Panc1 (cell line): ENCODE data around the gene TMEM39B. TPM values are rescaled to one million over a fixed set of nuclear protein-coding genes. Genes with fewer than 3 reads are reported as not detected.

Source experiments
- ATAC-seq: fragments of 200-7000 bp; cut with Tn5 transposase; 2 replicates; pipeline ENCODE4 v1.9.1; 2020; ENCODE audit warnings: mild to moderate bottlenecking, moderate library complexity
- Bru-seq: library from RNA; stranded (reverse); fragments of 400-500 nt; gene quantifications from one replicate; lab custom pipeline; 2021; lab: Mats Ljungman, UMichigan
- BruChase-seq, 2 experiments: library from RNA; stranded (reverse); fragments of 400-500 nt; gene quantifications; one replicate each; lab custom pipeline; 2021; lab: Mats Ljungman, UMichigan
- BruUV-seq: library from RNA; stranded (reverse); fragments of 400-500 nt; replicated peaks from 2 replicates; lab custom pipeline; 2021; lab: Mats Ljungman, UMichigan
- CTCF ChIA-PET: fragments of 300-600 bp; sonication (Branson Sonifier 250); formaldehyde crosslinking; loops from one replicate; lab custom pipeline; 2022; ENCODE audit warnings: antibody characterized with exemption; lab: Charles Lee
- POLR2A ChIA-PET: fragments of 300-600 bp; sonication (Branson Sonifier 250); formaldehyde crosslinking; loops from one replicate; lab custom pipeline; 2022; ENCODE audit warnings: antibody characterized with exemption; lab: Charles Lee
- DNase-seq: peaks from one replicate; pipeline ENCODE4 v3.0.0-alpha.2; 2010; ENCODE audit warnings: low read depth, low spot score
- H3K27ac ChIP-seq: 2 replicates; pipeline ENCODE4 v1.5.1; 2011; ENCODE audit warnings: mild to moderate bottlenecking, low read length, inconsistent platforms
- H3K27me3 ChIP-seq: fragments of 200-500 bp; sonication (Bioruptor generic); 2 replicates; pipeline ENCODE4 v1.6.0; 2014; ENCODE audit warnings: low read length, inconsistent platforms; ENCODE audit not compliant: control insufficient read depth, insufficient read depth
- H3K36me3 ChIP-seq: fragments of 200-500 bp; sonication (Bioruptor generic); 2 replicates; pipeline ENCODE4 v1.5.1; 2014; ENCODE audit warnings: inconsistent platforms, mild to moderate bottlenecking, low read length, moderate library complexity; ENCODE audit not compliant: control insufficient read depth, insufficient read depth
- H3K4me1 ChIP-seq: 2 replicates; pipeline ENCODE4 v1.5.1; 2011; ENCODE audit warnings: inconsistent platforms, mild to moderate bottlenecking, low read length, moderate library complexity; ENCODE audit not compliant: control insufficient read depth, insufficient read depth
- H3K4me3 ChIP-seq, 2 experiments: 2 replicates each; pipeline ENCODE4 v1.5.1; 2011 to 2012; ENCODE audit warnings: low read depth in 2 of 2, low read length in 2 of 2, mild to moderate bottlenecking in 2 of 2, inconsistent platforms in 1 of 2, moderate library complexity in 1 of 2
- H3K9me3 ChIP-seq: fragments of 200-500 bp; sonication (Bioruptor generic); 2 replicates; pipeline ENCODE4 v1.5.1; 2014; ENCODE audit warnings: low read depth, mild to moderate bottlenecking, inconsistent platforms, low read length, moderate library complexity; ENCODE audit not compliant: control insufficient read depth, insufficient read depth
- POLR2AphosphoS5 ChIP-seq: IDR thresholded peaks from 2 replicates; pipeline ENCODE4 v1.6.1; 2012; ENCODE audit warnings: mild to moderate bottlenecking, low read depth, low read length, moderate library complexity
- SIN3A ChIP-seq: IDR thresholded peaks from 2 replicates; pipeline ENCODE4 v1.6.1; 2012; ENCODE audit warnings: low read depth, mild to moderate bottlenecking, low read length, moderate library complexity, borderline replicate concordance; ENCODE audit not compliant: insufficient read depth
- TCF7L2 ChIP-seq: IDR thresholded peaks from 2 replicates; pipeline ENCODE4 v1.6.1; 2011; ENCODE audit warnings: mild to moderate bottlenecking, low read depth, low read length, inconsistent platforms
- in situ Hi-C: cut with HindIII; loops from 2 replicates; pipeline ENCODE4 v1.10.0; 2016; ENCODE audit warnings: low sequenced_read_pairs, low pct_unique_long_range_greater_than_20kb
- intact Hi-C: fragments of 100-400 bp; cut with micrococcal nuclease; formaldehyde crosslinking; loops from one replicate; pipeline ENCODE4 v1.10.0; 2022; ENCODE audit not compliant: unreplicated experiment
- long read RNA-seq: library from polyadenylated mRNA; unstranded; transcript quantifications from one replicate; pipeline ENCODE4 v2.0.0, GENCODE V29; 2021; ENCODE audit not compliant: unreplicated experiment
- polyA plus RNA-seq: library from polyadenylated mRNA; unstranded; fragments of >200 nt; gene quantifications from one replicate; pipeline ENCODE4 v1.2.1, GENCODE V29; 2012; ENCODE audit warnings: missing spikeins; ENCODE audit not compliant: insufficient read length
- total RNA-seq: library from RNA; stranded (reverse); gene quantifications from one replicate; pipeline ENCODE4 v1.2.1, GENCODE V29; 2021; ENCODE audit not compliant: unreplicated experiment
- TF ChIP-seq, protein P1 (sequence below): fragments of 450-650 bp; IDR thresholded peaks from 2 replicates; pipeline ENCODE4 v1.5.1; 2017; ENCODE audit warnings: mild to moderate bottlenecking
- TF ChIP-seq, protein P2 (sequence below), 2 experiments: IDR thresholded peaks; 2 replicates each; pipeline ENCODE4 v1.6.1; 2011 to 2012; ENCODE audit warnings: low read depth in 2 of 2, control low read depth in 1 of 2, low read length in 1 of 2, mild to moderate bottlenecking in 1 of 2, moderate library complexity in 1 of 2; ENCODE audit not compliant: insufficient read depth in 1 of 2

TMEM39B gene
- total RNA-seq (35.0 TPM), Bru-seq, nascent RNA (percentile 74 among the genes with signal in this experiment), BruChase-seq, experiment 1, labeled RNA remaining after a 2-hour chase (percentile 73 among the genes with signal in this experiment), BruChase-seq, experiment 2, labeled RNA remaining after a 6-hour chase (percentile 75 among the genes with signal in this experiment)
- polyA plus RNA-seq = 44.7 TPM
- long read RNA-seq, transcript TMEM39B-203 (7 exons, 1,538 nt) = major isoform, 9 of 51 reads
- long read RNA-seq, transcript TMEM39B-201 (9 exons, 1,813 nt) = minor isoform, 5 of 51 reads
- long read RNA-seq, partial matches to known transcripts = 13 of 51 reads
- long read RNA-seq, other reads (novel, unspliced or antisense) = 24 of 51 reads

DNA sequence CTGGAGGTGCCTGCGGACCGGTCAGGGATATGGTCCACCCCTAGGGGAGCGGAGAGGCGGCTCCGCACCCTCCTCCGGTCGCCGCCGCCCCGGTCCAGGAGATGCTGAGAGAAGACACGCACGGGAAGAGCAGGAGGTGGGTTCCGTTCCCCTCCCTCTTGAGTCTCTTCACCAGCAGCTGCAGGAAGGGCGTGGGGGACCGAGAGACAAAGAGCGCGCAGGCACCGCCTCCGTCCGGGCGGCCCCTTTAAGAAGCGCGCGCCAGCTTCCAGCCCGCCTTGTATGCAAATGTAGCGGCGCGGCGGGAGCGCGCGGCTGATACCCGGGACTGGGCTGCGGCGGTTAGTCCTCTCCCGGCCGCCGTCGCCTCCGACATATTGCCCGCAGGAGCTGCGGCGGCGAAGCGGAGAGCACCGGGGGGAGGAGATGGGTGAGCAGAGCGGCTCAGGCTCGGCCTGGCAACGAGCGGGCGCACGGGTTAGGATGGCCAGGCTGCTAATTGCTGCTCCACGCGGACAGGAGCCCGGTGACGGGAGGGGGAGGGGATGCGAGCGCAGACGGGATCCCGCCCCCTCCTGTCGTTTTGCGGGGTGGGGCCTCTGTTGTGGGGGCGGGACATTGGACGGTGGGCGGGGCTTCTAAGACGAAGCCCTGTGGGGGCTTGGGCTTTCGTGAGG, at the start of gene TMEM39B:
TMEM39B (plus strand) TSS at position 318 of the 677 bp plus-strand sequence; CDS start at position 427, 109 bp downstream.
- intact Hi-C loops (no loop called here), in situ Hi-C loops (no loop called here)
- Histone ChIP-seq H3K4me1 (peaks cover 14% of the 10 kb centered on the region), H3K27me3 (no peaks in the 10 kb centered on the region), H3K27ac (peak within 1 kb of the TSS; percentile 93), H3K4me3 (peak within 1 kb of the TSS; percentile 65 to 84), H3K36me3 (peaks cover 8% of the 10 kb centered on the region), H3K9me3 (no peaks in the 10 kb centered on the region)
- TF ChIP-seq POLR2AphosphoS5 = peak; percentile 86
- peak; percentile 86; the same call in 1 of the 2 replicates for TF ChIP-seq SIN3A
- TF ChIP-seq, protein P1, sequence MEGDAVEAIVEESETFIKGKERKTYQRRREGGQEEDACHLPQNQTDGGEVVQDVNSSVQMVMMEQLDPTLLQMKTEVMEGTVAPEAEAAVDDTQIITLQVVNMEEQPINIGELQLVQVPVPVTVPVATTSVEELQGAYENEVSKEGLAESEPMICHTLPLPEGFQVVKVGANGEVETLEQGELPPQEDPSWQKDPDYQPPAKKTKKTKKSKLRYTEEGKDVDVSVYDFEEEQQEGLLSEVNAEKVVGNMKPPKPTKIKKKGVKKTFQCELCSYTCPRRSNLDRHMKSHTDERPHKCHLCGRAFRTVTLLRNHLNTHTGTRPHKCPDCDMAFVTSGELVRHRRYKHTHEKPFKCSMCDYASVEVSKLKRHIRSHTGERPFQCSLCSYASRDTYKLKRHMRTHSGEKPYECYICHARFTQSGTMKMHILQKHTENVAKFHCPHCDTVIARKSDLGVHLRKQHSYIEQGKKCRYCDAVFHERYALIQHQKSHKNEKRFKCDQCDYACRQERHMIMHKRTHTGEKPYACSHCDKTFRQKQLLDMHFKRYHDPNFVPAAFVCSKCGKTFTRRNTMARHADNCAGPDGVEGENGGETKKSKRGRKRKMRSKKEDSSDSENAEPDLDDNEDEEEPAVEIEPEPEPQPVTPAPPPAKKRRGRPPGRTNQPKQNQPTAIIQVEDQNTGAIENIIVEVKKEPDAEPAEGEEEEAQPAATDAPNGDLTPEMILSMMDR = no peak
- TF ChIP-seq TCF7L2 = peak; percentile 84
- TF ChIP-seq, protein P2, sequence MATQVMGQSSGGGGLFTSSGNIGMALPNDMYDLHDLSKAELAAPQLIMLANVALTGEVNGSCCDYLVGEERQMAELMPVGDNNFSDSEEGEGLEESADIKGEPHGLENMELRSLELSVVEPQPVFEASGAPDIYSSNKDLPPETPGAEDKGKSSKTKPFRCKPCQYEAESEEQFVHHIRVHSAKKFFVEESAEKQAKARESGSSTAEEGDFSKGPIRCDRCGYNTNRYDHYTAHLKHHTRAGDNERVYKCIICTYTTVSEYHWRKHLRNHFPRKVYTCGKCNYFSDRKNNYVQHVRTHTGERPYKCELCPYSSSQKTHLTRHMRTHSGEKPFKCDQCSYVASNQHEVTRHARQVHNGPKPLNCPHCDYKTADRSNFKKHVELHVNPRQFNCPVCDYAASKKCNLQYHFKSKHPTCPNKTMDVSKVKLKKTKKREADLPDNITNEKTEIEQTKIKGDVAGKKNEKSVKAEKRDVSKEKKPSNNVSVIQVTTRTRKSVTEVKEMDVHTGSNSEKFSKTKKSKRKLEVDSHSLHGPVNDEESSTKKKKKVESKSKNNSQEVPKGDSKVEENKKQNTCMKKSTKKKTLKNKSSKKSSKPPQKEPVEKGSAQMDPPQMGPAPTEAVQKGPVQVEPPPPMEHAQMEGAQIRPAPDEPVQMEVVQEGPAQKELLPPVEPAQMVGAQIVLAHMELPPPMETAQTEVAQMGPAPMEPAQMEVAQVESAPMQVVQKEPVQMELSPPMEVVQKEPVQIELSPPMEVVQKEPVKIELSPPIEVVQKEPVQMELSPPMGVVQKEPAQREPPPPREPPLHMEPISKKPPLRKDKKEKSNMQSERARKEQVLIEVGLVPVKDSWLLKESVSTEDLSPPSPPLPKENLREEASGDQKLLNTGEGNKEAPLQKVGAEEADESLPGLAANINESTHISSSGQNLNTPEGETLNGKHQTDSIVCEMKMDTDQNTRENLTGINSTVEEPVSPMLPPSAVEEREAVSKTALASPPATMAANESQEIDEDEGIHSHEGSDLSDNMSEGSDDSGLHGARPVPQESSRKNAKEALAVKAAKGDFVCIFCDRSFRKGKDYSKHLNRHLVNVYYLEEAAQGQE (IDR thresholded peaks at IDR 0.05; ENCODE audit: insufficient read depth in 1 of 2, low read depth in 2 of 2, low read length in 1 of 2) = peak in 1 of 2 experiments; percentile 44; a peak in 2 of 4 replicates
- ChIA-PET POLR2A (interaction anchor here (0.5 to 1.0 kb wide), 3 partner anchors 11 to 138 kb away, joined by 3 to 5 read pairs (median 4); no protein-coding TSS in a partner anchor), CTCF (interaction anchor here (0.6 to 1.1 kb wide), 4 partner anchors 10 to 428 kb away, joined by 3 to 19 read pairs (median 4); no protein-coding TSS in a partner anchor)
- ATAC-seq (peak; percentile 95), DNase-seq (peak; percentile 58)
- BruUV-seq = no TSS peak

DNA sequence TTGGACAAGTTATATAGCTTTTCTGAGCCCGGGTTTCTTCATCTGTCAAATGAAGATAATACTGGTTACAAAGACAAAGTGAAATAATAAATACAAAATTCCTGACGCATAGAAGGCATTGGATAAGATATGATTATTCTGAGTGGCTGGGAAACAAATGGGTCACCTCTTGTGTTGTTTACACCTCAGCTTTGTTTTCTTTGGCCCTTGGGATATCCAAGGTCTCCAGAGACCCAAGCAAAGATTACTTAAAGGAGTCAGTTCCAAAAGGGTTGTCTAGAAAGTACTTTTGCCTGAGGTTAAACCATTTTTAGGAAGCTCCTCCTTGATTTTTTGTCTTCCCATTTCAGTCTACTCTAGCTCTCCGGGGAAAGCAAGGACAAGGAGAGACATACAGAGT, 49.4 kb upstream of the TMEM39B start:
- intact Hi-C loops (no loop called here), in situ Hi-C loops (no loop called here)
- Histone ChIP-seq H3K9me3 (no peaks in the 10 kb centered on the region), H3K36me3 (peaks cover 4% of the 10 kb centered on the region; the same call in 1 of the 2 replicates), H3K27ac (no peak overlapping the region), H3K4me1 (peaks cover 26% of the 10 kb centered on the region), H3K4me3 (no peak overlapping the region), H3K27me3 (no peaks in the 10 kb centered on the region)
- ChIA-PET POLR2A (interaction anchor here (1.5 kb wide), 1 partner anchor 7 kb away, joined by 6 read pairs; no protein-coding TSS in a partner anchor), CTCF (interaction anchor here (0.7 kb wide), 3 partner anchors 10 to 274 kb away, joined by 3 to 5 read pairs (median 3); no protein-coding TSS in a partner anchor)
- ATAC-seq (no peak), DNase-seq (no peak)
- no peak for TF ChIP-seq TCF7L2
- TF ChIP-seq, protein P1 = no peak
- TF ChIP-seq, protein P2 (IDR thresholded peaks at IDR 0.05; ENCODE audit: insufficient read depth in 1 of 2, low read depth in 2 of 2, low read length in 1 of 2) = no peak
- no peak for TF ChIP-seq SIN3A
- no peak for TF ChIP-seq POLR2AphosphoS5
- BruUV-seq = TSS peak; percentile 54
